A204.1 (cell line): ENCODE measurements around the gene RBM33.

Source experiments
- FAIRE-seq: peaks from 2 replicates; lab custom pipeline; 2012; peaks lifted over from hg19 to GRCh38; lab: Jason Lieb, UNC

RBM33 gene

DNA sequence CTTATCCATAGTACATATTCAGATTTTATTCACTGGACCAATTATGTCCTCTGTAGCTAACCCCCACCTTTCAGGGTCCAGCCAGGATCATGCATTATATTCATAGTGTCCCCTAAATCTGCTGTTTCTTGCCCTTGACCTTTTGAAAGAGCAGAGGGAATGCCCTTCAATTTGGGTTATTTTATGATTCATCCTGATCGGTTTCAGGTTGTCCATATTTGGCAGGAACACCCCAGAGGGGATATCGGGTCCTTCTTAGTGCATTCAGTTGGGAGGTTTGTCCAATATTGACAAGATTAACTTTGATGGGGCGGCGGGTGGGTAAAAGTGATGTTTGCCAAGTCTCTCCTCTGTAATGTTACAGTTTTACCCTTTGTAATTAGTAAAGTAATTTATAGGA is 106.9 kb downstream of the RBM33 start:
- FAIRE-seq, result no peak

DNA sequence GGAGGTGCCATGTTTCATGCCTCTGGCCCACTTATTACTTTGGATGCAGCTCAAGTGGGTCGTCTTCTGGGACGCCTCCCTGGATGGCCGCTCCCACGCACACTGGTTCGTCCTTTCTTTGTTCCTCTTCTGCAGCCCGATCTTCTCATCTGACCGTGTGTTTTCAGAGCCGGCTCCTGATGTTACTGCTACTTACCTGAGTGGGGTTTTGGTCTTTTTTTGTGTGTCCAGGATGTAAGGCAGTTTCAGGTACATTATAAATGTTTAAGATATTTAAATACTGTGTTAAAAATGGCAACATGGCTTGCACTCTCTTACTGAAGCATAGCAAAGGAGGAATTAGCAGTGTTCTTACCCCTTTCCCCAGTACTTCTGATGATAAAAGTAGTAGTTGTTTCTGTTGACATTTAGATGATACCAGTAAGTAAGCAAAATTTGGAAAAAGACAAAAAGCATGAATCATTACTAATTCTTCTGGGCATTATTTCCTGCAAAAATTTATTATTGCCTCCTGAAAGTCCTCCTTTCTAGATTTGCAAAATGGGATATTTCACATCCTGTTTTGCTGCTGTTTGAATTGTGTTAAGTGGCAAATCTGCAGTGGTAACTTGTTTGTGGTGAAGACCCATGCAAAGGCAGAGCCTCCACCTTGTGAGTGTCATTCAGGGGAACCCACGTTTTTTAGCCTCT is 108.4 kb downstream of the RBM33 start:
- FAIRE-seq, result no peak

DNA sequence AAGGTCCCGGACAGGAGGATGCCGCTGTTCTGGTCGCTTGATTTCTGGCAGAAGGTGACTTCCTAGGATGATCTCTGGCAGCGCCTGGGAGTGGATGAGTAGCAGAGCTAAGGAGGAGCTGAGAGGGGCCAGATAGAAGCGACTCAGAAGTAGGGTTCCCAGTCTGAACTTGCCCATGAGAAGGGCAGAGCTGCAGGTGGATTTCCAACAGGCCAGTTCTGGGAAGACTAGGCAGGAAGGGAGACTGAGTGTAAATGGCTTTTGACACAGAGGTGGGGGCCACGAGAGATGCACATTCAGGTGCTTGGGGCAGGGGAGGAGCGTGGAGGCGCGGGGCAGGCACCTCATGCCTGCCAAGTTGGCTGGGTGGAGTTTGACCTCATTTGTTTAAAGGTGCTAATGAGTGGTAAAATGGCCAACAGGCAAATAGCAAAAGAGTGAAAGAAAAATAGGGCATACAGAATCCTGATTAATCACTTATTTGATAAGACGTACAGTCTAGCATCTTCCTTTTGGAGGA is 109.0 kb downstream of the RBM33 start:
- no peak for FAIRE-seq

DNA sequence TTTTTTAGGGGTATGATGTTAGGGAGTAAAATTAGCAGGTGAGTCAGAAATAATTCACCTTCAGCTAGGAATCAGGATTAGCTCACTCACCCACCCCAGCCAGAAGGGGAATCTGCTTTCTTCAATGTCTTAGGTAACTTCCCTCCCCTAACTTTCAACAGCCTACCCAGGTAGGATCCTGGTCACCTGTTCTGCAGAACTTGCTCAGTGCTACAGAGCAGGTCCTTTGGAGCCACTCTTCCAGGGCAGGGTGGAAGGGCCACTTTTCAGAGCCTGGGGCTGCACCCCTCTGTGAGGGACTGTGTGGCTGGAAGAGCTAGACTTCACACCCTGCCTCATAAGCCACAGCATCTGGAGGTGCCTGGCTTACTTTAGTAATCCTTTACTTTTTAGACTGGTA is 109.7 kb downstream of the RBM33 start:
- FAIRE-seq, result no peak

DNA sequence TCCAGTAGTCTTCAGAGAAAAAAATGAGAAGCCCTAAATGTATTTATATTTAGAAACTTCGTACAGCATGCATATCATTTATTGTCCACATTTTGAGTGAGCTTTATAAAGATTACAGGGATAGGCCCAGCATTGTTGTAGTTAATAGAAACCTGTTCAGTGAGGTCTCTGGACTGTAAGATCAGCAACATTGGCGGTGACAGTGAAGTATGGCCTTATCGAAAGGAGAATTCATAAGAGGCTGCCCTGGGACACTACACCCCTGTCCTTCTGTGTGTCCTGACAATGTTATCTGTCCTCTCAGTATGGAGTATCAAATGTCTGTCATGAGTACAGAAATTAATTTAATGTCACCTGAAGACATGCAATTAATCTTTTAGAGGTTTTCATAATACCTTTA is 110.6 kb downstream of the RBM33 start:
- FAIRE-seq, result no peak

DNA sequence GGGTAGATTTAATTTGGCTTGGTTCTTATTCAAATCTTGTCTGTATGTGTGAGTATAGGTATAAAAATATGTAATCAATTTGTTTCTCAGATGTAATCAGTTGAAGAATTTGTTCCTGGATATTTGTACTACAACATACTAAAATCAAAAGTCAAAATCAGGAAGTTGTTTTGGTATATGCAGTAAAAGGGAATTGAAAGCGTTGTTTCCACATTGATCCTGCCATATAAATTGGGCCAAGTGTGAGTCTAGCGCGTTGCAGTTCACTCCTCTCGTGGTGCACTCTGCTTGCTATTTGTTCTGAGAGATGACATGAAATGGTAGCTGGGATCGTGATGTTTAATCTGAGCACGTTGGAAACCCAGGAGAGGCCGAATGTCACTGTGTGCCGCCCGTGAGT is 111.9 kb downstream of the RBM33 start:
- no peak for FAIRE-seq

DNA sequence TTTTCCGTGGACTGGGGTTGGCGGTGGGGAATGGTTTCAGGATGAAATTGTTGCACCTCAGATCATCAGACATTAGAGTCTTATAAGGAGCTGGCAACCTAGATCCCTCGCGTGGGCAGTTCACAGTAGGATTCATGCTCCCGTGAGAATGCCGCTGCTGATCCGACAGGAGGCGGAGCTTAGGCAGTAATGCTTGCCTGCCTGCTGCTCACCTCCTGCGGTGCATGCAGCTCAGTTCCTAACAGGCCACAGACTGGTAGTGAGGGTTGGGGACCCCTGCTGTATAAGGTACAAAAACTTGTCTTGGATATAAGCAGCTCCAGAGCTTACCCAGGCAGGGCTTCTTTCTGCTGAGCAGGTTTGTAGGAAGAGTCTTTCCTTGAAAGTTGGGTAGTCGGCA is 113.9 kb downstream of the RBM33 start:
- no peak for FAIRE-seq

DNA sequence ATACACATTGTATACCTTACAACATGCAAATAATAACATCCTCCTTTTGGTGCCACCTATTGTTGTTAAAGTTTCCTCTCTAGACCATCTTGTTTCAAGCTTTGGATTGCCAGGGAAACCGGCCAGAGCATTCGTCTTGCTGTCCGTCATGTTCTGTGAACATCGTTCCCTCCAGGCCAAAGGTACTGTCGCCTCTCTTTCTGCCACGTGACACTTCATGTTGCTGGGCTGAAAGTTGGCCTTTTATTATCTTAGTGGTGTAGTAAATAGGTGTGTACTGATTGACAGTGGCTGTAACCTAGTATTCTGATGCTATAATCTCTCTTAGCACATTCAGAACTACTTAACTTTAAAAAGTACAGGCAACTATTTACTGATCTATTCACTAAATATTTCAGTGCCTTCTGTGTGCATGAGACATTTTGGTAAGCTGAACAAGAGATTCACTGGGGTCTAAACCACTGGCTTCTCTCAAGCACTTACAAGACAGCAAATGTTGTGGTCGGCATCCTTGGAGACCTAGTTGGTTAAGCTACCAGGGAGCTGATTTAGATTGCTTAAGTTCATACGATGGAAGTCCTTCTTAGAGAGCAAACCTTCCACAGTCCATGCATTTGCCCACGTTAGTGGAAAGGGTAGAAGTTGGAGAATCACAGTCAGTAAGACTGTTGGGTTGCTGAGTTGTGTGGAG is 115.4 kb downstream of the RBM33 start:
- FAIRE-seq, result no peak

DNA sequence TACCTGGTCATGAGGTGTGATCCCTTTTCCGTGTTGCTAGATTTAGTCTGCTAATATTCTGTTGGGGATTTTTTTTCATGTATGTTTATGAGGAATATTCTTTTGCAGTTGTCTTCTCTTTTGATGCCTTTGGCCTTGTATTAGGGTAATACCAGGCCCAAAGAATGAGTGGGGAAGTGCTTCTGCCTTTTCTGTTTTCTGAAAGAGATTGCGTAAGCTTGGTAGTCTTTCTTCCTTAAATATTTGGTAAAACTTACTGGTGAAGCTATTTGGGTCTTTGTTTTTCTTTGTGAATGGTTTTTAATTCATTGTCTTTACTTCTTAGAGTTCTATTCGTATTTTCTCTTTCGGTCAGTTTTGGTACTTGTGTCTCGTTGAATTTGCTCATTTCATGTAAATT is 116.7 kb downstream of the RBM33 start:
- FAIRE-seq, result no peak

DNA sequence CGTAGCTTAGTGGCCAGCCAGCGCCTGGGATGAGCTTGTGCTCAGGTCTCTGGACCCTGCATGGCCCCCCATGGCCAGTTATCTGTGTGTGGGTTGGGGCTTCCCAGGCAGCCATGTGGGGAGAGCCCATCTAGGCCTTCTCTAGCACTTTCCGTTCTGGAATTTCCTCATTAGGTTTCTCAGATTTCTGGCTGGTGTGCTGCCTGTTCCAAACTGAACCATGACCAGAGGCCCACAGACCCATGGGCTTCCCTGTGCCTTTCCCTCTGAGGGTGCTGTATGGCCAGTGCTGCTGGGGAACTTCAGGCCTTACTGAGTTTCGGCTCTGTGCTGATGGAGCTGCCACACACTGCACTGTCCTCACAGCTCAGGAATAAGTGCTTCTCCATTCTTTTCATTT is 117.6 kb downstream of the RBM33 start:
- FAIRE-seq, result no peak

DNA sequence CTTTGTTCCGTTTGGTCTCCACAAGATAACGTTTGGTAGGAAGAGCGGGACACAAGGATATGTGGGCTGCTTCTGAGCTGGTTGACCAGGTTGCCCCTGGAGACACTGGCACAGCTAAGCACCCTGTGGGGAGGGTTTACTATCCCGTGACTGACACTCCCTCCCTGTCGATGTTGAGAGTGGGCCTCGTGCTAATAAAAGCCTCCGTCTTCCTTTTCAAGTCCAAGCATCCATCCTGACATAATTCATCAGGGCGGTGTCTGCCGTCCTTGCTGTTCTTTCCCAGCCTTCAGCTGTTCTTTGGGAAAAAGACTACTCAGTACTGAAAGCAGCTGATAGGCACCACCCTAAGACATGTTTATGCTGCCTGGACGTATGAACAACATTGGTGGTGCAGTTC is 118.2 kb downstream of the RBM33 start:
- FAIRE-seq, result no peak

DNA sequence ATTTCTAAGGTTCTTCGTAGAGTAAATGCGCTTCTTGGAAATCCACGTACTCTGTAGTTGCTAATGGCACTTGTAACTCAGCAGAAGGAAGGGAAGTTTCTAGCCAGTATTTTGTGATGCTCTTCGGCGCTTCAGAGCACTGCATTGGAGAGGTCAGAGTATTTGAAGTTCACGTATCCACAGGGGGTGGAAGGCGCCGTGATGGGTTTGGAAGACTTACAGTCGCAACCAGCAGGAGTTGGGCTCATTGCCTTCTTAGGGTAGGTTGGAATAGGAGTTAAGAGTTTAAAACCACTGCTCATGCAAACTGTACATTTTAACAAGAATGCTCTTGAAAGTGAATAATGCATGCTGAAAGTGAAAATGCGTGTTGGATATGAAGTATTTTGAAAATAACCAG is 118.7 kb downstream of the RBM33 start:
- FAIRE-seq, result no peak

DNA sequence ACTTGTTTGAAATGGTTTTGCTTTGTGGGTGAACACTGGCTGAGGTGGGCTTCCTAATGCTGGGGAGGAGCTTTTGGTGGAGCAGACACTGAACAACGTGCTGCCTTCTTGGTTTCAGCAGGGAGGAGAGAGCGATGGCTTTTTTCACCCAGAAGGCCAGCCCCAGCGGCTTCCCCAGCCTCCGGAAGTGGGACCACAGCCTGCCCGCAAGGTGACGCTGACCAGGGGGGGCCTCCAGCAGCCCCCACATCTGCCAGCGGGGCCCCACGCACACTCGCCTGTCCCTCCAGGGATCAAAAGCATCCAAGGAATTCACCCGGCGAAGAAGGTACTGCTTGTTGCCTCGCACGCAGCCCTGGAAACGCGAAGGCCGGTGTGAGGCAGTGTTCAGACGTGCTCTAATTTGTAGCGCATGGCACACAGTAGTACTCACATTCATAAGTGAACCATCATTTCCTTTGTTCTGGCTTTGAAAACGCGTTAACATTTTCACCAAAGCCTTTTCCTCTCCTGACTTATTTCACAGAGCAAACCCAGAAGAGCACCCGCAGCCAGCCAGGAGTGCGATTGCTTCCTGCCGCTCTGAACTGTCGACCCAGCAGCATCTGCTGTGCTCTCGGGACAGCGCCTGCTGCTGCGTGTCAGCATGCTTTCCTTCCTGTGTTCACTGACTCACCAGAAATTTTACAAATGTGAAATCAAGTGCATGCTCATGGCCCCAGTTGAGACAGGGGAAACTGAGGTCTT is 119.4 kb downstream of the RBM33 start:
- FAIRE-seq, result no peak

DNA sequence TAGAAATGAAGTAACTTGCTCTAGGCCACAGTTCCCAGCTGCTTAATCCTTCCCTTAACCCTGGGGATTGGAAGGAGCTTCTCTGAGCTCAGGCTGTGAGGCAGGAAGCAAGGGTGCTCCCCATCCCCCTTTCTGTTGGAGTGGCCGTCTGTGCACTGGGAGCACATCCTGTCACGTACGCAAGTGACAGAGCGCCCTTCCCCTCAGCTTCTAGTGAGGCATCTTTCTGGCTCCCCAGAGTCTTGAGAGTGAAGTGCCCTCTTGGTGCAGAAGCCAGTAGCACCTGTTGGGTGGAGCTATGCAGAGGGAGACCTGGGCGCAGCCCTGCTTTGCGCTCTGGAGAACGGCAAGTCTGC is 120.0 kb downstream of the RBM33 start:
- FAIRE-seq, result no peak

DNA sequence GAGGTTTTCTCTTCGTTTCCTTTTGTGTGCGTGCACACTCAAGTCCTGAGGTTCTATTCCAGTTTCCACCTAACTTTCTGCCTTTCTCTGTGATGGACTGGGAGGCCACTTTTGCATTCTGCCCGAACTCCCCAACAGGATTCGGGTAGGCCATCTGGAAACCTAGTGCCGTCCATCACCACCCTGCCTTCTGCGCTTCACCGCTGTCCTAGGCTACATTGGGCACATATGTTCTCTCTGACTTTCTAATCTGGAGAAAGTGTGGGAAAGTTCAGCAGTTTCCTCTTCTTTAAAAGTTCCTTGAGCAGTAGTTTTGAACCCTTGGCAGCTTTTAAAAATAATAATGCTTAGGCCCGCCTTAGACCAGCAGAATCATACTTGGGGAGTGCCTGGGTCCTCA is 121.0 kb downstream of the RBM33 start:
- no peak for FAIRE-seq

DNA sequence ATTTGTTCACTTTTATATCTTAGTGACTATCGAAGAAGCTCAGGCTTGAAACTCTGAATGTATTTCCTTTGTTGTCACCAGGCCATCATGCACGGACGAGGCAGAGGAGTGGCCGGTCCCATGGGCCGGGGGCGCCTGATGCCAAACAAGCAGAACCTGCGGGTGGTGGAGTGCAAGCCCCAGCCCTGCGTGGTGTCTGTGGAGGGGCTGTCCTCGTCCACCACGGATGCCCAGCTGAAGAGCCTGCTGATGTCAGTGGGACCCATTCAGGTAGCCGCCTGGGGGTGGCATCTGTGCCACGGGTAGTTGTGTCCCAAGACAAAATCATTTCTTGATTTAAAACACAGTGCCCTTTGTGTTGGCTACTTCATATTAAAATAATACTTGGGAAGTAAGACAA is 121.9 kb downstream of the RBM33 start:
- FAIRE-seq, result no peak

DNA sequence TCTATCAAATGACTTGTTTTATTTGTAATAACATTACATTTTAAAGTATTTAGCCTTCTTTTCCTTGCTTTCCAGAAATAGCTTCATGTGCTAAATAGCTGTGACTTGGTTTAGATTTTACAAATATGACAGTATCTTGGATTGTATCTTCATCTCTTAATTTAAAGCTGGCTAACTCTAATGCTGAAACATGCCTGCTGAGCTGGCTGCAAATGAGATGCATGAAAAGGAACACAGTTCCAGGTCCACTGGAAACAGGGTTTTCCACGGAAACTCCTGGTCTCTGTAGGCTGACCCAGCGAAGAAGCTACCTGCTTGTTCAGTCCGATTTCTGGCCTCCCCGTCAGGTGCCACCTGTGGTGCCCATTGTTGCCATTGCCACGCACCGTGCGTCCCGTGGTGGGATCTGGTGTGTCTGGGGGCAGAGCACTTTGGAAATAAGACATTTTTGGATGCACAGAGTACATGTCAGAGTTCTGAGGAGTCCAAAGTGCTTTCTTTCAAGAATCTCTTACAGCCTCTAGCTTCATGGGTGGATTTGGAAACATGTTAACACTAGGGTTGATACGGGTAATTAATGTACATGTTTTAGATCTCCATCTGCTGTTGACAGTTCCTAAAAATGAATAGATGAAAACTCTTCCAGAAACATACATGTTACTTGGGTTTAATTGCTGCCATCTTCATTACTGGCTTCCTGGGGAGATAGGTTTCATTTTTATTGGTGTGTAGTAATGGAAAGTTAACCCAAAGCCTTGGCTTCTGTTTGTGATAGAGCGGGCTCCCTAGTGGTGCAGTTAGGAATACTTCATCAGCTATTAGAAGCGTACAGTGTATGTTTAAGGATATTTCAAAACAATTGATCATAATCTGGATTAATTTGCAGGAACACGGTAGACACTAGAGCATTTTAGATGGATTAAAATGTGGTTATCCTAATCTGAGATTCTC is 122.8 kb downstream of the RBM33 start:
- FAIRE-seq, result no peak

DNA sequence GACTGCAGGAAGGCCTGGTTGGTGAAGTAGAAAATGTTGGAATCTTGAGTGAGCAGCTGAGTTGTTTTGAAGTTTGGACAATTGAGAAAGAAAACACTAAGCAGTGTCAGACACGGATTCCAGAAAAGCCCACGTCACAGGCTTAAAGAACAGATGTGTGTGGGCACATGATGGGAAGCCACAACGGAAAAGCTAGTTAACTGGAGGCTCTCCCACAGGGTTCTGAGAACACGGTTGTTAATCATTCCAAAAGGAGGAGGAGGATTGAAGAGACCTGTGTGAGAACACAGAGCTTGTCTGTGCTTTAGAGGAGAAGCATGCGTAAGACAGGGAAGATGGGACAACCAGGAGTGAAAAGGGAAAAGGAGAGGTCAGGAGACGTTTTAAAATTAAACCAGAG is 125.2 kb downstream of the RBM33 start:
- FAIRE-seq, result no peak

DNA sequence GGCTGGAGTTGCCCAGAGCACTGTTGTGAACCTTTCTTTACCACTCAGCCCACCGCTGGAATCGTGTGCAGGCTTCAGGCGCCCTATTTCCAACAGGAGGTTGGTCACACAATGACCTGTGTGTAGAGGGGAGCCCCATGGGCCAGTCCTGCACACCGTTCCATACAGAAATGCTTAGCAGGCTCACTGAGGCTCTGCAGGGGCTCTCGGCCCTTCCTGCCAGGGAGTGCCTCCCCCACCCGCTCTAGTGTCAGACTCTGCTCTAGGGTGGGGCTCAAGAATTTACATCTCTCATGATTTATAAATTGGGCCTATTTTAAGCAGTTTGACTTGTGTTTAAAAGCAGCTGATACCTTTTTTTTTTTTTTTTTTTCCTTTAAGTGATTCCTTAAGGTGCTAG is 125.8 kb downstream of the RBM33 start:
- no peak for FAIRE-seq

DNA sequence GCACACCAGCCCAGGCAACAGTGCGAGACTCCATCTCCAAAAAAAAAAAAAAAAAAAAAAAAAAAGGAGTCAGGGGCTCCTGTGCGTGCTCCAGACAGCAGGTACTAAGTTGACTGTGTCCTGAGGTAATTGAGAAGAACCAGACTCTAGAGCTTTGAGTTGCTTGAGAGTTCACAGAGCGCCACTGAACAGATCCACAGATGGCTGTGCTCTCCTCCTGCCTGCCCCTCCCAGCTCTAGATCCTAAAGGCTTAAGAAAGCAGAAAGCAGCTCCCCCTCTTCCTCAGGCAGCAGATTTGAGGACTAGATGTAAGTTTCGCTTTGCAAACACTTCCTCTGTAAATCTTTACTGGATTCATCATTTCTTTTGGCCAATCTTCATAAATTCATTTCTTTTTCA is 129.1 kb downstream of the RBM33 start:
- no peak for FAIRE-seq

DNA sequence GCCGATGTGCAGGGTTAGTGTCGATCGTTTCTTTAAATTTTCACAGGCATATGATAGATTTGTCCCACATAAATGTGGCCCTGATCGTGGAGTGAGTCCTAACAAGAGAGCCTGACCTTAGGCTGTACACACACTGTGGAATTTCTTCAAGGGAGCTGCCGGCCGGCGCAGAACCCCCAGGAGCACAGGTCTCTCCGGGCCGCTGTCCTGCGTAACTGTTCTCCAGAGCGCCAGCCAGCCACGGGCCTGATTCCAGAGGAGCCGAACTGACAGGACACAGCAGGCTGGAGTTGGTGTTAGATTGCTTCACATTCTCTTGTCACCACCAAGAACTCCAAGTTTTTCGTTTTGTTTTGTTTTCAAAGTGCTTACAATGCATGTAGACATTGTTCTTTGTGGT is 130.5 kb downstream of the RBM33 start:
- no peak for FAIRE-seq

DNA sequence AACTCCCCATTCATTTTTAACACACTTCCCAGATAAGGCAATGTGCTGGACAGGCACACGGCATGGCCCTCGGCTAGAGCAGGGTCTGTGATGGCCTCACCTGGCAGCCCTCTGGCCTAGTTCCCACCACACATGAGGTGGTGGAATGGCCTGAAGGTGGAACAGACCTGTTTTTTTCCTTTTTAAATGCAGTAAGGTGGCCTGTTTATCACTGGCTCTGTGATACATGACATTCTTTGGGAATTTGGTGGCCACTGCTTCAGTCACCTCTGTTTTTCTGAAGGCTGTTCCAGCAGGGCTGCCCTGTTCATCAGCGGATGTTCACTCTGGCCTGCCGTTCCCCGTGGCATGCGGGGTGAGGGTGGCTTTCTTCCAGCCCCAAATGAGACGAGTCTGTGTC is 131.2 kb downstream of the RBM33 start:
- no peak for FAIRE-seq
